Germinal center (tissue), 1 donor: ENCODE results near the gene PNPLA2.

Experiments used
- DNase-seq: peaks from one replicate; pipeline ENCODE4 v3.0.0; 2012; ENCODE audit warnings: mixed read lengths, low spot score

PNPLA2 gene

DNA sequence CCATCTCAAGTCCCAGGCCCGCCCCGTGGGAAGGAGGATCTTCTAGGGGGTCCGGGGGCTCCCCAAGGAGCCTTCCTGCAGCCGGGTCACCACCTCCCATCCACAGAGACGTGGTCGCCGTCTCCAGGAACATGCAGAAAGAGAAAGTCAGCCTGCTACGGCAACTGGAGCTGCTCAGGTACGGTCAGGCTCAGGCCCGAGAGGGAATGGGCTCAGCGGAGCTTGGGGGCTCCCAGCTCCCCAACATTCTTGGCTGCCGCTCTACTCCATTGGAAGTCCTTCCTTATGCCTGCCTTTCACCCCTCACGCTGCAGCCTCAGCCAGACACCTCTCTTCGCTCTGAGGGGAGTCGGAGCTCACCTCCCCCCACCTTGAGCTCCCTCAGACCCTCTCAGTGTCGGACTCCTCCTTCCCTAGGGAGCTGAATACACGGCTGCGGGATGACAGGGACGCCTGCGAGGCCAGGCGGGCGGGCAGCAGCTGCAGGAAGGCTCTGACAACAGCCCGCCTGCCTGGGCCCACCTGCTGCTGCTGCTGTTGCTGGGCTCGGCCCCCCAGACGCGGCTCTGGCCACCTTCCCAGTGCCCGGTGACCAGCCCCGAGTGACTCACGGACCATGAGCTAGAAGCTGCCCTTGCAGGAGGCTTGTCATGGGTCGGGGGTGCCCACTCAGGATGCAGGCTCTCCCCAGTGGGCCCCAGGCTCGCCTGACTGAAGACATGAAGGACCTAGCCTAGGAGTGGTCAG, 12.6 kb downstream of the PNPLA2 start:
- DNase-seq: no peak

DNA sequence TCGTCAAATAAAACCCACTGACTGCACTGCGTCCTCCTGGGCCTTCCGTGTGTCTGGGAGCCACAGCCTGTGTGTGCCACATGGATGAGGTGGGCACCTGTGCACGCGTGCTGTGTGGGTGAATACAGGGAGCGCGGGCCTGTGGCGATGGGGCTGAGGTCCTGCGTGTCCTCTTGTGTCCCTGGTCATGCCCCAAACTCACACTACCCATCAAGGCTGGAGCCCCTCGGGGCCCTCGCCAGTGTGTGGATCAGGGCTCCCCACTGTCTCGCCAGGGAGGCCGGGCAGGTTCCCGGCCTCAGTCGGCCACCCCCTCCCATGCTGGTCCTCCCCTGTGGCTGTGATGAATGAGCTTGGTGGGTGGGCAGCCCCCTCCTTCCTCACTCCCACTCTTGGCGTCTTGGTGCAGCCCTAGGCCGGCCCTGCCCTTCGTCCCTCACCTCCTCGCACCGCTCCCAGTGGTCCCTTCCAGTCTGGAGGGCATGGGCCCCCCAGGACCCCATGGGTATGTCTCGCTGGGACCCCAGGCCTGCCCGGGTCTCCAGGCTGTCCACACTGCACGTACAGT, 13.3 kb downstream of the PNPLA2 start:
- DNase-seq: no peak

GRCh38 chr11:832529-833113, 13.9 kb downstream of the PNPLA2 start, which contains the start of gene CD151:
Gene CD151 (plus strand): TSS chr11:832952. CDS start chr11:836070, 3,118 bp downstream.
- peak; percentile 73 for DNase-seq

- DNase-seq: no peak
These were observed 14.5 kb downstream of the PNPLA2 start for GRCh38 chr11:833114-833791.

DNA sequence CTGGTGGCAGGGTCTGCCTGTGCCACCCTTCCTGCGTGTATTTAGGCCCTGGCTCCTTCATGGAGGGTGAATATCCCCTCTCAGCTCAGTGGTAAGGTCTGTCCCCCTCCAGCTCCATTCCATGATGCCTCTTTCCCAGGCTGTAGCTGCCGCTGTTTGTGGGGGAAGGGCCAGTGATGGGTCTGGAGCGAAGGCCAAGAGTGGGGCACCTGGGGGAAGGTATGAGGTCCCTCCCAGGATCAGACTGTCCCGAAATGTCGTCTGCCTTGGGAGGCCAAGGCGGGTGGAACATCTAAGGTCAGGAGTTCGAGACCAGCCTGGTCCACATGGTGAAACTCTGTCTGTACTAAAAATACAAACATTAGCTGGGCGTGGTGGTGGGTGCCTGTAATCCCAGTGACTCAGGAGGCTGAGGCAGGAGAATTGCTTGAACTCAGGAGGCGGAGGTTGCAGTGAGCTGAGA, 15.2 kb downstream of the PNPLA2 start:
- no peak for DNase-seq

GRCh38 chr11:834371-835316, 15.9 kb downstream of the PNPLA2 start:
- no peak for DNase-seq

- DNase-seq: no peak
These were observed 17.6 kb downstream of the PNPLA2 start for GRCh38 chr11:836274-836673.

DNA sequence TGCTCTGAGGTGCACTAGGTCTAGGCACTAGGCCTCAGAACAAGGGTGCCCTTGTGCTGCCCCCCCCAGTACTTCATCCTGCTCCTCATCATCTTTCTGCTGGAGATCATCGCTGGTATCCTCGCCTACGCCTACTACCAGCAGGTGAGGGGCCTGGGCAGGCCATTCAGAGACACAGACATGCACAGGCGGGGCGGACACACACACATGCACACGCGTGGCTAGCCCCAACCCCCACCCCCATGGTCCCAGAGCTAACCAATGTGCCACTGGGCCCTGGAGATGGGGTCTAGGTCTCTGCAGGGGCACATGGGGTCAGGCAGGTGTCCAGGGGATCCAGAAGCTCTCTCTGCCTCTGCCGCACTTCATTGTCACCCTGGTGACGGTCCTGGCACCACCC, 18.0 kb downstream of the PNPLA2 start:
- no peak for DNase-seq

DNA sequence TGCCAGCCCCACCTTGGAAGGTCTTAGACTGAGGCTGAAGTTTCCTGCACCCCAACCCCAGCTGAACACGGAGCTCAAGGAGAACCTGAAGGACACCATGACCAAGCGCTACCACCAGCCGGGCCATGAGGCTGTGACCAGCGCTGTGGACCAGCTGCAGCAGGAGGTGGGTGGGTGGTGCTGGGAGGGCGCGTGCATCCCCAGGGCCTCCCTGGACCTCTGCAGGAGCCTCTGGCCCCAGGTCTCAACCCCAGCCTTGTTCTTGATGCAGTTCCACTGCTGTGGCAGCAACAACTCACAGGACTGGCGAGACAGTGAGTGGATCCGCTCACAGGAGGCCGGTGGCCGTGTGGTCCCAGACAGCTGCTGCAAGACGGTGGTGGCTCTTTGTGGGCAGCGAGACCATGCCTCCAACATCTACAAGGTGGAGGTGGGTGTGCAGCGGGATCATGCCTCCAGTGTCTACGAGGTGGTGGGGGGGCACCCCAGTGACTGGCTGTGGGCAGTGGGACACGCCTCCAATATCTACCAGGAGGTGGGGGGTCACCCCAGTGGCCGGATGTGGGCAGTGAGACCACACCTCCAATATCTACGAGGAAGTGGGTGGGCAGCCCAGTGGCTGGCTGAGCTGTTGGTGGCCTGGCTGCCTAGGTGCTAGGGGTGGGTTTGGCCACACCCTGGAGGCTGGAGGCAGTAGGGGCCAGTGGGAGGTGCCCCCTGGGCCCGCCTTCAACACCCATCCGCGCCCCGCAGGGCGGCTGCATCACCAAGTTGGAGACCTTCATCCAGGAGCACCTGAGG, 18.7 kb downstream of the PNPLA2 start:
- DNase-seq: no peak

- DNase-seq: no peak
These were observed 19.2 kb downstream of the PNPLA2 start for GRCh38 chr11:837990-838307.

DNA sequence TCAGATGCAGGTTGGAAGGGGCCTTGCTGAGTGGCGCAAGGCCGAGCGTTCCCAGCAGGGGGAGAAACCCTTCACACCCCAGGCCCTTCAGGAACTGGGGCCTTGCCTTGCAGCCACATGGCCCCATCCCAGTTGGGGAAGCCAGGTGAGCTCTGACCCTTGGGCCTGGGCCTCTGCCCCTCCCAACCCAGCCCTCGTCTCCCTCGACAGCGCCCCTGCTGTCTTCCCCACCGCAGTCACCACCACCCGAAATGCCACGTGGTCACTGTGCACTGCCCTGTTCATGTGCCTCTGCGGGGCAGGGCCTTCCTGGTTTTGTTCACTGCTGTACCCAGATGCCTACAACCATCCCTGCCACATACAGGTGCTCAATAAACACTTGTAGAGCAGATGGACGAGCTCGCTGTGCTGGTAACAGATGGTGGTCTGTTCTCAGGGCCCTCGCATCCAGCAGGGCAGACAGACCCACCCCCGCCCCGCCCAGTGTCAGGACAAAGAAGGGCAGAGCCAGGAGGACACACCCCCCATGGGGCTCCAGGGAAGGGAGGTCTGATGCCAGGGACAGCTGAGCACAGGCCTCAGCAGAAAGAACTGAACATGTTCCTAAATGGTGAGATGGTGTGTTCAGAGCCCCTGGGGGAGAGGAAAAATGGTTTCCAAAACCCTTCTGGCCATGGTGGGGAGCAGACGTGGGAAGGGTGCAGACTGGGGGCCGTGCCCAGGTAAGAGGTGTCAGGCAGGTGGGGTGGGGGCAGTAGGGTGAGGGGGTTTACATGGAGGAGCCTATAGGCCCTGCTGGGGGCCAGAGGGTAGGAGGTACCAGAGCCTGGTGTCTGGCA, 19.9 kb downstream of the PNPLA2 start:
- no peak for DNase-seq

DNA sequence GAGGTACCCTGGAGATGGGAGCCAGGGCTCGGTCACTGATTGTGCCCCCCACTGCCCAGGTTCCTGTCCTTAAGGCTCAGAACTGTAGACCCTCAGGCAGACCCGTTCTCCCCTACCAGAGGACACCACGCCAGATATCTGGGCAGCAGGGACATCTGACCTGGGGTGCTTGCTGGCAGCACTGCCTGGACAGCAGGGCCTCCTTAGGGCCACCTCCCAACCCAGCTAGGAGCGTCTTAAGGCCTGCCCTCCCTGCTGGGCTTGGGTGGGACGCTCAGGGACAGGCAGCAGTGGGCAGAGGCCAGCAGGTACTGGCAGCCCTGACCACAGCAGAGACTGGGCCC, 20.5 kb downstream of the PNPLA2 start:
- DNase-seq: no peak

- no peak for DNase-seq
These were observed 21.3 kb downstream of the PNPLA2 start for GRCh38 chr11:839875-840617.

DNA sequence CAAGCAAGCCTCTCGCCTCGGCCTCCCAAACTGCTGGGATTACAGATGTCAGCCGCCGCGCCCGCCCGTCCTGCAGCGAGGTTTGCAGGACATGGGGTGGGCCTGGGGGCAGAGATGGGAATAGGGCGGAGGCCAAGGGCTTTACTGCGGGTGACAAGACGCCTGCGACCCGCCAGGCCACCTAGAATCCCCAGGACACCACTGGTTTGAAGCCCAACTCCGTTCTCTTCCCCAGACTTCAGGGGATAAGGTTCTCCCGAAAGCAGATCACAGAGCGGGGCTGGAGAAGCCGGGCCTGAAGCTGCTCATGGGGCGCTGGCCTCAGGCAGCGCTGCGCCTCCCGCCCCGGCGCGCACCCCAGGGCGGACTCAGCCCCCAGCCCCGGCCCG, 23.3 kb downstream of the PNPLA2 start:
- DNase-seq: no peak

GRCh38 chr11:842370-843002, 23.8 kb downstream of the PNPLA2 start, which contains the start of the genes POLR2L and TSPAN4:
Gene POLR2L (minus strand): TSS chr11:842529. CDS start chr11:842508, 21 bp downstream.
Gene TSPAN4 (plus strand): TSS chr11:842852. CDS start chr11:850305, 7,453 bp downstream.
- peak; percentile 92 for DNase-seq

DNA sequence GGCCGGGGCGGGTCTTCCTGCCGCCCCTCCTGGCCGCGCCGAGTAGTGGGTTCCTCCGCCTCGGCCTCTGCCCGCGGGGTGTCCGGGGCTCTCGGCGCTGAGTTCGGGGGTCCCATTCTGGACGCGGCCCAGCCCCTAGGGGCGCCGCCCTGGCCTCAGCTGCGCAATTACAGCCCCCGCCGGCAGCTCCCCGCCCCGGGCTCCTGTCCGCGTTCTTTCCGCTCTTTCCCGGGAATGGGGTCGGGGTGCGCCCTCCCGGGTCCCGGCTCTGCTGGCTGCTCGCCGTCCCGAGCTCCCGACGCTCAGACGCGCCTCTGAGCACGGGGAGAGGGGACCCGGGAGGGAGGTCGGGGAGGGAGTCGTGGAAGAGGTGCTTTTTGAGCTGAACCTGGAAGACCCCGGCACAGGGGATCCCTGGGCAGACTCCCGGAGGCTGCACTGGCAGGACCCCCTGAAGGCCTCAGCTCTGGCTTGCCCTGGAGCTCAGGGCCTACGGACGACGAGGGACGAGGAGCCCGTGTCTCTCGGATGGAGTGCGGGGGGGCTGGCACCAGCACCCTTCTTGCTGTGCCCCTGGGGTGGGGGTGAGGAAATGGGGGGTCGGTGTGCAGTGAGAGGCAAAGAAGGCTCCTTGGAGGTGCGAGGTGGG, 24.5 kb downstream of the PNPLA2 start:
- DNase-seq: no peak

DNA sequence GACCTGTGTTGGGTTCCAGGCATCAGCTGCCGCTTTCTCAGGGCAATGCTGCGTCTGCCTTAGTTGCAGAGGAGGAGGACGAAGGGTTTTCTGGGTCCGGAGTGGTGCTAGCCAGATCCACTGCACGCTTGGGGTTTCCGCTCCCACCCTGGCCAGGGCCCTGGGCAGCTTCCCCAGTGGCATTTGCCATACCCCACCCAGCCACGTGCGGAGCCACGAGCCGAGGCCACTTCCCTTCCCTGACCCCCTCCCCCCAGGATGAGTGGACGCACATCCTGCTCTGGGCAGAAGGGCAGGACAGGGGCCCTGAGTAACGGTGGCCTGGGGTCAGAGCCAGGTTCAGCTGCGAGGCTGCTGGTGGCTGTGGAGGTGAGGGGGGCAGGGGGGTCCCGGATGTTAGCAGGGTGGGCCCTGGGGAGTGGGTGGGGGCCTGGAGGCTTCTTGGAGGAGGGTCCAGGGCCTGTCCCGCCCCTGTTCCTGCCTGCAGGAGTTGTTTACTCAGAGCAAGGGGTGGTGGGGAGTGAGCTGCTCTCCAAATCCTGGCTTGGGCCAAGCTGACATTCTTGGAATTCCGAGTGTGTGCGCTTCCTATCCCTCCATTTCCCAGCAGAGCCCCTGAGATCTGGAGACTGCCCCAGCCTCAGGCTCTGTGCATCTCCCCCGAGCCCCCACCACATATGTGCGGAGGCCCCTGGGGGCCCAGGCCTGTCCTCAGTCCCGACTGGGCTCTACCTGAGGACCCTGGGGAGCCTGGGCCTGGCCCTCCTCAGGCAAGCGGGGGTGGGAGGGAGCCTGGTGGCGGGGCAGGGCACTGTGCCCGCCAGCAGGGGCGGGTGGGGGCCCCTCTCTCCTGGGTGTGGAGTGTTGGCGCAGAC, 25.3 kb downstream of the PNPLA2 start:
- DNase-seq: no peak
